Fibroblast of gingiva (primary cell): ENCODE results near the gene KLHL30.

Experiments
- DNase-seq: peaks from one replicate; pipeline ENCODE4 v3.0.0-alpha.2; 2011; ENCODE audit warnings: low read depth

Gene KLHL30

DNA sequence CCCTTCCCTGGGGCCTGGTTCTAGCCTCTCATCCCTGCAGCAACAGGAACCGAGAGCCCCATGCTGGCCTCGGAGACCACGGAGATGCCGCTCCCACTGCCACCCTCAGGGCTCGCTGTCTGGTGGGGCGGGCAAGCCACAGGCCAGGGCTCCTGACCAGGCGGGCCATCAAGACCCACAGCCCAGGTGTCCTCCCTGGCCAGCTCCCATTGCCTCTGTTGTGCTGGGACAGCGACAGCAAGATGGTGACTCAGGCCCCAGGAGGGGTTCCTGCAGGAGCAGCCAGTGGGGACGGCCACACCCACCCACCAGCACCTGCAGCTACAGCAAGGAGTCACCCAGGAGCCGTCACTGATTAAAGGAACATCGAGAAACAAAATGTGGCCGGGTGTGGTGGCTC lies 7.4 kb downstream of the KLHL30 start:
- no peak for DNase-seq

DNA sequence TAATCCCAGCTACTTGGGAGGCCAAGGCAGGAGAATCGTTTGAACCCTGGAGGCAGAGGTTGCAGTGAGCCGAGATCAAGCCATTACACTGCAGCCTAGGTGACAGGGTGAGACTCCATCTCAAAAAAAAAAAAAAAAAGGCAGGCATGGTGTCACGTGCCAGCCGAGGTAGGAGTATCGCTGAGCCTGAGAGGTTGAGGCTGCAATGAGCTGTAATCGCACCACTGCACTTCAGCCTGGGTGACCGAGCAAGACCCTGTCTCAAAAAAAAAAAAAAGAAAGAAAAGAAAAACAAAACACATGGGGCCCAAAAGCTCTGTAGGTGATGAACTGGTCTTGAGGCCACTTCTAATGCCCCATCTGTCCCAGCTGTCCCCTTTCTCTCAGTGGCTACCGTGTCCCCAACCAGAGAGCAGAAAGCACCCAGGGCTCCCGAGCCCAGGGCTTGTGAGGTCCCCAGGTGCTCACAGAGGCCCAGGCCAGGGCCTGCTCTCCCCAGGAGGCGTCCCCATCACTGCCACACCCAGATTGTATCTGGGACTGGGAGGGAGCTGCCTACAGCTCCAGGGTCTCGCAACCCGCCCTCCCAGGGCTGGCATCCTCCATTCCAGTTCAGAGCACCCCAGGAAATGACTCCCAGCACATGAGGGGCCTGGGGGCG lies 8.5 kb downstream of the KLHL30 start:
- DNase-seq = no peak

- no peak for DNase-seq
Observed at GRCh38 chr2:238148981-238149380, 10.5 kb downstream of the KLHL30 start.

DNA sequence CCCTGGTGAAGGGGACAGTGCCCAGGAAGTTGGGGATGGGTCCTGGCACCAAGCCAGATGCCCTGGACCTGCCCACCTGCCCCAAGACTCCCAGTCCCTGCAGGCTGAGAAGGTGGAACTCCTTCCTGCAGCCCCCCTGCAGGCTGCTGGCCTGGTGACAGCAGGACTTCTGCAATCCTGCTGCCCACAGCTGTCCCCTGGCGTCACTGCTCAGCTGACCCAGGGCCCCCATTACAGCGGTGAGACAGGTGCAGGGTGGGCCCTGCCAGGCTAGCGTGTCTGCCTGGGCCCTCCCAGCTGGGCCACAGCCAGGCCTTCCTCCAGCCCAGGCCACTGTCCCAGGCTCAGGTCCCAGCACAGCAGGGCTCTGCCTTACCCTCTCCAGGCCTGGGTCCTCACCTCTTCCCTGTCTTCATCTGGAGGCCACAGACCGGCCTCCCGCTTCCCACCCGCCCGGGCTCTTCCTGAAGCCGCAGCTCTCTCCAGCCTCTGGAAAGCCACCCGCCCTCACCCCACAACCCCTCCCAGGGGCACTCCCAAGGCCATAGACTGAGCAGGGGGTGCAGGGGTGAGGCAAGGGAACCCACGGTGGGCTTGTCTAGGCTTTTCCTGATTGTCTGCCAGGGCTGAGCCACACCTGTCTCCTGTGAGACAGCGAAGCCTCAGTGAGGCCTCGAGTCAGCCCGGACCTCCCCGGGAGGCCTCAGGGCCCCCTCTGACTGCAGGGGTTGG lies 11.5 kb downstream of the KLHL30 start:
- DNase-seq = no peak

DNA sequence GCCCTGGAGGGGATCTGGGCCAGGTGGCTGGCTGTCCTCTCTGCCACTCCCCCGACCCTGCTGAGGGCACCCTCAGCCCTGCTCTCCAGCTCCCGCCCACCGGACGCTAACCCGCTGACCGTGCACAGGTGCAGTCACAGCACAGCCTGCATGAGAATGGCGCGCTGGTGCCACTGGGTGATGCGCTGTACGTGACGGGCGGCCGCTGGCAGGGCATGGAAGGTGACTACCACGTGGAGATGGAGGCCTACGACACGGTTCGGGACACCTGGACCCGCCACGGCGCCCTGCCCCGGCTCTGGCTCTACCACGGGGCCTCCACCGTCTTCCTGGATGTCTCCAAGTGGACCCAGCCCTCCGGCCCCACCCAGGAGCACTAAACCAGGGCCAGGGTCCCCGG lies 12.2 kb downstream of the KLHL30 start:
- DNase-seq = no peak

- no peak for DNase-seq
Observed at GRCh38 chr2:238151205-238151604, 12.7 kb downstream of the KLHL30 start.

DNA sequence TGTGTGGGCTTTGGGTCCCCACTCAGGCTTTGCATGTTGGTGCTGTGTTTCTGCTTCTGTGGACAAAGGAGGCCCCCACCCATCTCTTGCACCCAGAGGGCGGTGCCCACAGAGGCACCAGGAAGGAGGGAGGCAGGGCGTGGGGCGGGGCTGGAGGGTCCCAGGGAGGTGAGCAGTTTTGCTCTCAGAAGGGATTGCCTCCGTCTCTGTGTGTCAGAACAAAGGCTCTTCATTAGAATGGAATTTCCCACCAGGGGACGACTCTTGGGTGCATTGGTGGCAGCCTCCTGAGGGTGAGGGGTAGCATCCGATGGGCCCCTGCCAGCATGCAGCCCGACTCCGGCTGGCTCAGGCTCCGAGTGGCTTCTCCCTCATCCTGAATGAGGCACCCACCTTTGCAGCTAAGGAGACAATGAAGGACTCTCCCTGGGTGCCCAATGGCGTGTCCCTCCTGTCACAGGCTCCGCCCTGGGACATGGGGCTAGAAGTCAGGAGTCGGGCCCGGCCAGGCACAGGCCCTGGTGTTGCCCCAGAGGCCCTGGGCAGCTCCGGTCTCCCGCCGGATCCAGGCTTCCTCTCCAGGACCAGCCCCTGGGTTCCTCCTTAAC lies 13.3 kb downstream of the KLHL30 start:
- no peak for DNase-seq

GRCh38 chr2:238152771-238153688 lies 14.6 kb downstream of the KLHL30 start:
- DNase-seq = peak; percentile 50

- DNase-seq = no peak
Observed at GRCh38 chr2:238154570-238154969, 16.1 kb downstream of the KLHL30 start.

- peak; percentile 78 for DNase-seq
Observed at GRCh38 chr2:238155051-238155760, 16.7 kb downstream of the KLHL30 start.

- peak; percentile 30 for DNase-seq
Observed at GRCh38 chr2:238155761-238156694, 17.6 kb downstream of the KLHL30 start.

- DNase-seq = no peak
Observed at GRCh38 chr2:238157506-238158017, 19.1 kb downstream of the KLHL30 start.

GRCh38 chr2:238158018-238158508 lies 19.6 kb downstream of the KLHL30 start:
- no peak for DNase-seq

- DNase-seq = no peak
Observed at GRCh38 chr2:238158509-238159070, 20.1 kb downstream of the KLHL30 start, which contains the start of gene ERFE. ERFE (plus strand) TSS chr2:238158970; CDS start chr2:238159008, 38 bp downstream.

DNA sequence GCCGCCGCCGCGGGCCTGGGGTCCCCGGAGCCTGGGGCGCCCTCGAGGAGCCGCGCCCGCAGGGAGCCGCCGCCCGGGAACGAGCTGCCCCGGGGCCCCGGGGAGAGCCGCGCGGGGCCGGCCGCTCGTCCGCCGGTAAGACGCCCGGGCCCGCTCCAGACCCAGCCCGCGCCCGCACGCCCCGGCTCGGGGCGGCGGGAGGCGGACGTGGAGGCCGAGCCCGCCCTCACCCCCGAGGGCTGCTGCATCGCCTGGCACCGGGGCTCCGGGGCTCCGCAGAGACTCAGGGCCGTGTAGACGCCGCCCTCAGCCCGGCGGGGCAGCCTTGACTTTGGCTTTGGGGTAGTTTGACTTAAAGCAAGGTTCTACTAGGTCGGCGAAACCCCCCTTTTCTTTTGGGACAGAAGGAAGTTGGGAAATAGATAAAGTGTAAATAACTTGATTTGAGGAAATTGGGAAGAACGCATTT lies 20.6 kb downstream of the KLHL30 start:
- no peak for DNase-seq

DNA sequence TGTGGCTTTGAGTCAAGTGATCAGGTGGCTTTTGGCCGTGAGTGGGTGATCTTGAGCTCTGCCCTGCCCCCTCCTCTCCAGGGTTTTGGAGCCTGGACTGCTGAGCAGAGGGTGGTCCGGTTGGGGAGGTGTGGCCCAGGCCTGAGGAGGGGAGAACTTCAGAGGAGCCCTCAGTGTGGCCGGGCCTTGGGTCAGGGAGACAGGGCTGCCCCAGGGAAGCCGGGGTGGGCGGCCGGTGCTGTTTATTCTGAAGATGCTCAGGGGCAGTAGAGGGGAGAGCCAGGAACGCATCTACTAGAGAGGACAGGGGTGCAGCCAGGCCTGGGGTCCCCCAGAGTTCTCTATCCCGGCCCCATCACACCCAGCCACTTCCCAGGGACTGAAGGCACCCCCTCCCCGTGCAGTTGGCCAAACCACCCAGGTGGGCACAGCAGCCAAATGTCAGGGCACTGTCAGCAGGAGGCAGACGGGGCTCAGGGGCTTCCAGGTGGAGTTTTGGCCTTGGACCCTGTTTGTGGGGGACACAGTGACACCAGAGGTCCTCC lies 21.3 kb downstream of the KLHL30 start:
- no peak for DNase-seq

DNA sequence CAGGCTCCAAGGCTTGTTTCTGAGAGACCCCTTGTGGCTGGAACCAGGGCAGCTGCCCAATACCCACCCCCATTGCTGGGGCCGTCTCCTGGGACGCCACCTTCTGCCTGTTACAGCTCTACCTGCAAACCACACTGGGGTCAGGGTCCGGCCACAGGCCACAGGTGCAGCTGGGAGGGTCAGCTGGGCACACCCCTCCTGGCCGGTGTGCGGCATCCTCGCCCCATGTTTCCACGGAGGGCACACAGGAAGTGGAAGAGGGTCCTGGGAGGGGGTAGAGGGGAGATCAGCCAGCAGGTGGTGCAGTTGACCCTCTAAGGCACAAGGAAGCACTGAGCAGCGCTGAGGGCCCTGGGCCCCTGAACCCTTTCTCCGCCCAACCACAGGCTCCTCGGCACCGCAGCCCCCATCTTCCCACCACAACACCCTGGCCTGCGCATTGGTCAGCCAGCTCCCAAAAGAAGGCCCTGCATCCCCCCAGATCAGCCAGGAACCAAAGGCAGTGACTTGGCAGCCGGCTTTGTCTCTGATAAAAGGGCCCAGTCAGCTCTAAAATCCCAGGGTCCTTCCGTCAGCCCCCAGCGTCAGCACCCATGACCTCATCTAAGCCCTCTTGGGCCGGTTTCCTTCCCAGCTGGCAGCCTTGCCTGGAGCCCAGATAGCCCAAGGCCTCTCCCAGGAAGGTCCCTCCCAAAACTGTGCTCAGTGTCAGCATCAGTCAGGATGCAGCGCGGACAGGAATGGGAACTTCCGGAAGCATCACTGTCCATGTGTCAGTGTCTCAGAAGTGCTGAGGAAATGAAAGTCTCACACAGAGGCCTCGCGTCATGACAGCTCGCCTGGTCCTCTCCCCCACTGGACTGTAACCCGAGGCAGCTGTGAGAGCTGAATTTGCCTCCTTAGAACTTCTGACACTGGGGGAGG lies 22.0 kb downstream of the KLHL30 start:
- DNase-seq = no peak
